CD4-positive, alpha-beta T cell treated with Interleukin-15 for 1 hour (primary cell): ENCODE data around the gene RBM15.
A peak's percentile ranks its signal among the peaks of the same experiment; 100 is the strongest.

Experiments
- DNase-seq: peaks from one replicate; pipeline ENCODE4 v3.0.0-alpha.2; 2020

The RBM15 gene

GRCh38 chr1:110321846-110322245 lies 17.3 kb upstream of the RBM15 start:
- DNase-seq, result no peak

- DNase-seq, result no peak
Measured at GRCh38 chr1:110324667-110325066, 14.5 kb upstream of the RBM15 start.

GRCh38 chr1:110326826-110327225 lies 12.4 kb upstream of the RBM15 start:
- DNase-seq, result no peak

GRCh38 chr1:110328274-110328673 lies 10.9 kb upstream of the RBM15 start:
- no peak for DNase-seq

- no peak for DNase-seq
Measured at GRCh38 chr1:110328700-110329099, 10.5 kb upstream of the RBM15 start.

- no peak for DNase-seq
Measured at GRCh38 chr1:110335265-110335664, 3.9 kb upstream of the RBM15 start.

GRCh38 chr1:110336300-110337039 lies 2.7 kb upstream of the RBM15 start:
- DNase-seq, result no peak

GRCh38 chr1:110337704-110338308 lies 1.4 kb upstream of the RBM15 start:
- peak; percentile 32 for DNase-seq

GRCh38 chr1:110338309-110338885 lies 780 bp upstream of the RBM15 start:
- peak; percentile 97 for DNase-seq

- DNase-seq, result peak; percentile 44
Measured at GRCh38 chr1:110339407-110340206, 430 bp downstream of the RBM15 start.

- DNase-seq, result no peak
Measured at GRCh38 chr1:110340207-110340468, 961 bp downstream of the RBM15 start.

- no peak for DNase-seq
Measured at GRCh38 chr1:110341146-110341871, 2.1 kb downstream of the RBM15 start.

GRCh38 chr1:110341872-110342331 lies 2.7 kb downstream of the RBM15 start:
- no peak for DNase-seq

GRCh38 chr1:110343249-110343648 lies 4.1 kb downstream of the RBM15 start:
- DNase-seq, result no peak

GRCh38 chr1:110344152-110344551 lies 5.0 kb downstream of the RBM15 start:
- no peak for DNase-seq

- no peak for DNase-seq
Measured at GRCh38 chr1:110345480-110345879, 6.3 kb downstream of the RBM15 start.

GRCh38 chr1:110346690-110347089 lies 7.5 kb downstream of the RBM15 start:
- no peak for DNase-seq

- no peak for DNase-seq
Measured at GRCh38 chr1:110347182-110347893, 8.2 kb downstream of the RBM15 start.

GRCh38 chr1:110348050-110348449 lies 8.9 kb downstream of the RBM15 start:
- no peak for DNase-seq

- DNase-seq, result no peak
Measured at GRCh38 chr1:110348771-110349170, 9.6 kb downstream of the RBM15 start.

GRCh38 chr1:110350360-110350759 lies 11.2 kb downstream of the RBM15 start:
- DNase-seq, result no peak

- DNase-seq, result no peak
Measured at GRCh38 chr1:110355321-110355720, 16.1 kb downstream of the RBM15 start.
